ENCODE data around the gene PNISR.

The PNISR gene

GRCh38 chr6:99407076-99407475 lies 18.0 kb downstream of the PNISR start:
- DNase-seq = no peak

- no peak for DNase-seq
These were observed 22.7 kb downstream of the PNISR start for GRCh38 chr6:99402448-99402847.

- DNase-seq = no peak
These were observed 27.8 kb downstream of the PNISR start for GRCh38 chr6:99397287-99397686.

- DNase-seq = peak; percentile 36
These were observed 31.2 kb downstream of the PNISR start, which contains the start of gene COQ3 for GRCh38 chr6:99393698-99394531. Gene COQ3 (minus strand): TSS chr6:99394195. CDS start chr6:99394179, 16 bp downstream.

GRCh38 chr6:99393366-99393697 lies 31.8 kb downstream of the PNISR start:
- no peak for DNase-seq

- DNase-seq = no peak
These were observed 34.2 kb downstream of the PNISR start for GRCh38 chr6:99390896-99391295.

- DNase-seq = no peak
These were observed 40.6 kb downstream of the PNISR start for GRCh38 chr6:99384507-99384906.

- no peak for DNase-seq
These were observed 46.5 kb downstream of the PNISR start for GRCh38 chr6:99378636-99379035.

GRCh38 chr6:99369533-99369932 lies 55.6 kb downstream of the PNISR start:
- no peak for DNase-seq

GRCh38 chr6:99366852-99367251 lies 58.3 kb downstream of the PNISR start:
- no peak for DNase-seq

- no peak for DNase-seq
These were observed 61.1 kb downstream of the PNISR start for GRCh38 chr6:99364026-99364425.

- no peak for DNase-seq
These were observed 62.3 kb downstream of the PNISR start for GRCh38 chr6:99362678-99363268.

- DNase-seq = no peak
These were observed 65.3 kb downstream of the PNISR start for GRCh38 chr6:99359800-99360199.

- no peak for DNase-seq
These were observed 68.5 kb downstream of the PNISR start for GRCh38 chr6:99356641-99357040.

- DNase-seq = no peak
These were observed 70.1 kb downstream of the PNISR start for GRCh38 chr6:99354983-99355382.

- no peak for DNase-seq
These were observed 72.0 kb downstream of the PNISR start for GRCh38 chr6:99353126-99353525.

GRCh38 chr6:99350573-99350972 lies 74.5 kb downstream of the PNISR start:
- no peak for DNase-seq

- DNase-seq = no peak
These were observed 75.7 kb downstream of the PNISR start, which contains the start of gene FAXC for GRCh38 chr6:99349171-99350141. Gene FAXC (minus strand): TSS chr6:99349674. CDS start chr6:99349372, 302 bp downstream.

GRCh38 chr6:99348288-99349170 lies 76.6 kb downstream of the PNISR start:
- no peak for DNase-seq

Data from GF-D8 (cell line).